ENCODE data around the gene MAP1LC3B2. TPM values are rescaled to one million over a fixed set of nuclear protein-coding genes. Genes with fewer than 3 reads are reported as not detected.

MAP1LC3B2 gene
- 0.72 and 0.93 TPM in 2 replicates for total RNA-seq

GRCh38 chr12:116559162-116559935 is at the start of gene MAP1LC3B2:
Gene MAP1LC3B2 (plus strand): TSS chr12:116559381. CDS start chr12:116575943, 16,562 bp downstream.

Other genes starting within 250 kb of the MAP1LC3B2 start
- gene SPRING1, start 178.7 kb downstream of the MAP1LC3B2 start, total RNA-seq: 43.6 and 47.5 TPM in 2 replicates
- 4.8 and 6.0 TPM in 2 replicates for gene RNFT2, start 178.9 kb downstream of the MAP1LC3B2 start, total RNA-seq

Data from thoracic aorta endothelial cell (primary cell).